ENCODE results near the gene ZNF862. TPM values are rescaled to one million over a fixed set of nuclear protein-coding genes. Genes with fewer than 3 reads are reported as not detected.

The ZNF862 gene
- total RNA-seq, 1 experiment from 2014 or later: 3.0 TPM

Other genes with a start within 250 kb of the ZNF862 start
- 0.34 and 0.80 TPM in 2 replicates for gene ZNF467, start 64.8 kb upstream of the ZNF862 start, total RNA-seq (2014; rRNA removed; shearing (Covaris generic))
- gene ATP6V0E2, start 35.6 kb downstream of the ZNF862 start, total RNA-seq (2014; rRNA removed; shearing (Covaris generic)): 61.0 and 103 TPM in 2 replicates